GM12878 (cell line): Measurements from ENCODE around the gene FAM163A. TPM values are rescaled to one million over a fixed set of nuclear protein-coding genes. Genes with fewer than 3 reads are reported as not detected.

Source experiments
- ASH2L ChIP-seq: fragments of 300-600, 200-600 bp; sonication (generic); IDR thresholded peaks from 2 replicates; pipeline ENCODE4 v1.6.1; 2017; ENCODE audit warnings: low read depth, mild to moderate bottlenecking, borderline replicate concordance
- BCL11A ChIP-seq: IDR thresholded peaks from 2 replicates; pipeline ENCODE4 v1.6.1; 2011; ENCODE audit warnings: low read depth, low read length
- BCLAF1 ChIP-seq: fragments of 450-650 bp; IDR thresholded peaks from 2 replicates; pipeline ENCODE4 v1.6.1; 2017; ENCODE audit warnings: antibody characterized with exemption, mild to moderate bottlenecking, moderate library complexity
- CEBPZ ChIP-seq: fragments of 150-350 bp; IDR thresholded peaks from 2 replicates; pipeline ENCODE4 v1.6.1; 2016; ENCODE audit warnings: low read depth, low read length
- E2F4 ChIP-seq: IDR thresholded peaks from 2 replicates; pipeline ENCODE4 v1.6.1; 2012; ENCODE audit warnings: low read depth, low read length, improper control_type of control experiment
- FOXM1 ChIP-seq: IDR thresholded peaks from 2 replicates; pipeline ENCODE4 v1.6.1; 2012; ENCODE audit warnings: low read depth, mild to moderate bottlenecking, inconsistent platforms, low read length, moderate library complexity
- GABPA ChIP-seq: IDR thresholded peaks from 2 replicates; pipeline ENCODE4 v1.6.1; 2014; ENCODE audit warnings: antibody characterized with exemption, low read depth, mild to moderate bottlenecking, inconsistent platforms
- IKZF1 ChIP-seq: fragments of 450-650 bp; conservative IDR thresholded peaks from 2 replicates; pipeline ENCODE4 v1.6.1; 2017; ENCODE audit warnings: antibody characterized with exemption, mild to moderate bottlenecking
- JUNB ChIP-seq: IDR thresholded peaks from 2 replicates; pipeline ENCODE4 v1.6.1; 2016; ENCODE audit warnings: antibody characterized with exemption, mild to moderate bottlenecking
- NFXL1 ChIP-seq: fragments of 450-650 bp; IDR thresholded peaks from 2 replicates; pipeline ENCODE4 v1.6.1; 2017; ENCODE audit warnings: antibody characterized with exemption, mild to moderate bottlenecking, borderline replicate concordance
- NKRF ChIP-seq: fragments of 450-650 bp; conservative IDR thresholded peaks from 2 replicates; pipeline ENCODE4 v1.6.1; 2017; ENCODE audit warnings: mild to moderate bottlenecking, moderate library complexity
- NR2C1 ChIP-seq: fragments of 450-650 bp; IDR thresholded peaks from 2 replicates; pipeline ENCODE4 v1.6.1; 2017; ENCODE audit warnings: antibody characterized with exemption, mild to moderate bottlenecking, moderate library complexity
- POLR2AphosphoS5 ChIP-seq: IDR thresholded peaks from 2 replicates; pipeline ENCODE4 v1.6.1; 2011; ENCODE audit warnings: mild to moderate bottlenecking, low read length, inconsistent platforms
- REST ChIP-seq: IDR thresholded peaks from 2 replicates; pipeline ENCODE4 v1.6.1; 2012; ENCODE audit warnings: mild to moderate bottlenecking, low read depth, low read length
- ZNF207 ChIP-seq: fragments of 450-650 bp; IDR thresholded peaks from 2 replicates; pipeline ENCODE4 v1.6.1; 2014; ENCODE audit warnings: antibody characterized with exemption, mild to moderate bottlenecking, borderline replicate concordance
- polyA plus RNA-seq, 11 experiments: library from polyadenylated mRNA; depleted of rRNA in 4 of 11; unstranded in 6 of 11; stranded (reverse) in 5 of 11; fragments of >200 nt; fragmentation: Nextera tagmentation in 4 of 11; fragmentation: Illumina TruSeq in 1 of 11; extraction: Ambion mirVana in 4 of 11; extraction: Trizol in 1 of 11; gene quantifications; 1 replicate in 1 of 11; 2 replicates in 10 of 11; pipeline versions ENCODE4 v1.2.1 to v1.2.3, GENCODE V29; 2011 to 2016; ENCODE audit warnings: inconsistent platforms in 2 of 11, missing spikeins in 2 of 11, low read depth in 1 of 11
- total RNA-seq, 4 experiments: library from RNA; depleted of rRNA in 3 of 4; stranded (reverse); fragments of >200 nt in 3 of 4; fragmentation: Illumina TruSeq in 1 of 4; extraction: Trizol in 1 of 4; gene quantifications; 2 replicates each; pipeline versions ENCODE4 v1.2.1 to v1.2.3, GENCODE V29; 2013 to 2021

FAM163A gene
- total and polyA plus RNA-seq, 10 of the 15 experiments (the other 5 are each of a cell fraction or from before 2014, with no cell fraction given), result not detected

GRCh38 chr1:179794146-179794545 is 51.1 kb downstream of the FAM163A start (continued):
- TF ChIP-seq REST (no peak), BCL11A (no peak), NR2C1 (no peak), NKRF (no peak), ASH2L (no peak), JUNB (no peak), GABPA (no peak), NFXL1 (no peak), CEBPZ (no peak), E2F4 (no peak), FOXM1 (no peak), IKZF1 (no peak), POLR2AphosphoS5 (no peak), ZNF207 (no peak), BCLAF1 (no peak)
